H54 (cell line): ENCODE data around the gene FAM217B.

ENCODE experiments used
- DNase-seq: peaks from one replicate; pipeline ENCODE4 v3.0.0; 2011; ENCODE audit warnings: low spot score, mixed read lengths; ENCODE audit not compliant: insufficient read length
- FAIRE-seq: peaks from 3 replicates; lab custom pipeline; 2011; peaks lifted over from hg19 to GRCh38; lab: Jason Lieb, UNC
- POLR2A ChIP-seq: IDR thresholded peaks from 2 replicates; pipeline ENCODE4 v1.6.1; 2011; ENCODE audit warnings: low read depth, mild to moderate bottlenecking, low read length

The FAM217B gene

DNA sequence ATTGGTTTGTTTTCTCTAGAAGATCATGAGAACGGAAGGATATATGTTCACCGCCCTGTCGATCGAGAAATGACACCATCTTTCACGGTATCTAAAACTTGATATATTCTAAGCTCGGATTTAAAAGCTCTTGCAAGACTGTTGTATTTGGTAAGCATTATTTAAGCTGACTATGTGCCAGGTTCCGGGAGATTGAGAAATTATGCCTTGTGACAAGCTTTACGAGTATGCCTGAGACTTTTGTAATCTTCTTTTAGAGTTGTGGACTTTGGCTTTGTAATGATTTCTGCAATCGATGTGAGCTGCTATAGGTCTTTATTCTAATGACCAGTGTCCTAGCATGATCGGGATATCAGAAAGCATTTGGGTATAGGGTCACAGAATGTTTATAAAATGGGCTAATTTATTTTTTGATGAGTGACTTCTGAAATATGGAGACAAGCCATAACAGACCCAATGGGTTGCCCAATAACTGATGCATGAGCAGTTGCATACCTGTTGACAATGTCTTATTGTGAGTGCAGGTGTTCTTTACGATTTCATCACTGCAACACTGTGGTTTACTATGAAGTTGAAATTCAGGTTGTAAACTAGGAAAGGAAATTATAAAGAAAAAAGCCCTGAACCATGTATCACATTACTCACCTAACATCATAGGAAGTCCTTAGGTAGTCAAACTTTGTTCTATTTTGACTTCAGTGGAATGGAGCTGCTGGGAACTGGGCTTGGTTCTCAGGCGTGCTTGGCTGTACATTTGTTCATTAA, 32.0 kb downstream of the FAM217B start:
- no peak for DNase-seq
- FAIRE-seq, result no peak
- no peak for TF ChIP-seq POLR2A

DNA sequence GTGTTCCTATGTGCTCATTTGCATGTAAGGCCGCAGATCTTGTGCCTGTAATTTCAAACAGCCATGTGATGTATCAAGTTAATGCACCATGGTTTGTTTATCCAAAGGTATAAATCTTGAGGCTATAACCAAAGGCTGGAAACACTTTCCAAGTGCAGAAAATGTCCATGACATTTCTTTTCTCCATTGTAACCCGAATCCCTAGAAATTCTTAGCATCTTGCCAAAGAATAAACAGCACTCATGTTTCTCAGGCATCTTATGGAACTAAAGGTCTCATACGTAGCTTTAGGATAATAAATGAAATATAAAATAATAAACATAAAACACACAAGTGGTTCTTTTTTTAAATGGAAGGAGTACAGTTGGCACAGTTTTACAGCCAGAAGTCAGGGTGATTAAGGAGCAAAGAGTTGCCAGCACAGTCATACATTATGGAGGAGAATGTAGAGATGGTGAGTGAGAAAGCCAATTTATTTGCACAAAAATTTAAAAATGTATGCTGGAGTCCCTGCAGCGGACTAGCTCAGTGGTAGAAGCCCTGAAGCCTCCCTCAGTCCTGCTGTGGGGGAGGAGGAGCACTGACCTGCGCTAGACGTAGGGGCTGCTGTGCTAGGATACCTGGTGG, 36.1 kb downstream of the FAM217B start:
- no peak for TF ChIP-seq POLR2A
- no peak for DNase-seq
- no peak for FAIRE-seq

DNA sequence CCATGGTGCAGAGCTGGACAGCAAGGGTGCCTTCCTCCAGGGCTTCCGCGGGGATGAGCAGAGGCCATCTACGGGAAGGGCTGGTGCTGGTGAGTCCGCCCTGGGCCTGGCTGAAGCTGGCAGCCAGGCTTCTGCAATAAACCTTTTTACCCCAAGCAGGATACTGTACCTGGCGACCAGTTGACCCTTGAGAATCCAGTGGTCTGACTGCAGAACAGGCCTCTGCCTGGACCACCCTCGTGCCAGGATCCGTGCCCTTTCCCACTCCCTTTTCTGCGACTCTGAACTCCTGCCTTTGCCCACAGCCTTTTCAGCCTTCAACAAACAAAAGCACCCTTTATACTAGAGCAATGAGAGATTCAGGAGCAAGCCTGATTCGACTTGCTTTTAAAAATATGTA, 36.9 kb downstream of the FAM217B start:
- FAIRE-seq (no peak), DNase-seq (no peak)
- TF ChIP-seq POLR2A, result no peak

DNA sequence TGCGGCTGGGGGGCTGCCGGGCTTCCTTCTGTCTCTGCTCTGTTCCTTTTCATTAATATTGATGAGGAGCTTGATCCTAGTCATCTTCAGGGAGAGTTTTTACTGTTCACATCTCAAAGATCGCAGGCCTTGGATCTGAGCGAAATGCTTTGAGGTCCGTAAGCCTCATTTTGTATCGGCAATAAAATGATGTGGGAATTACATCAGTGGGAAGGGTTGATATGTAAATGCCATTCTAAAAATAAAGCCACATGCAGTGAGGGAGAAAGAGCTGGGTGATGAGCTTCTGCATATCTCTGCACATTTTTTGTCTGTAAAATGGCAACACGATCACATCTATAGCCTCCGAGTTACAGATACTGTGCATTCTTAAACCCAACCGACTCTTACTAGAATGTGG, 42.9 kb downstream of the FAM217B start:
- no peak for FAIRE-seq
- TF ChIP-seq POLR2A, result no peak
- DNase-seq, result no peak

DNA sequence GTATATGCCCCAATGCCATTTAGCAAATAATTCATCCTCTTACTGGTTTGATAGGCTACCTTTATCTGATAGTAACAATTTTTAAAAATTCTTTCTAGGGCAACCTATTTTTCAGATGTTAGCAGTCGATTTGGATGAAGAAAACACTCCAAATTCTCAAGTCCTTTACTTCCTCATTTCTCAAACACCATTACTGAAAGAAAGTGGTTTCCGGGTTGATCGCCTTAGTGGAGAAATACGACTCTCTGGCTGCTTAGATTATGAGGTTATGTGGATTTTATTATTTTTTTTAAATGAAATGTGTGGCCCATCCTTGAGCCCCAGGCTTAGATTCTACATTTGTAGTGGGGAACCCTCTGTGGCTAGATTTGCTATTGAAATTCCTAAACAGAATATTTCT, 44.4 kb downstream of the FAM217B start:
- DNase-seq, result no peak
- no peak for TF ChIP-seq POLR2A
- FAIRE-seq, result no peak

DNA sequence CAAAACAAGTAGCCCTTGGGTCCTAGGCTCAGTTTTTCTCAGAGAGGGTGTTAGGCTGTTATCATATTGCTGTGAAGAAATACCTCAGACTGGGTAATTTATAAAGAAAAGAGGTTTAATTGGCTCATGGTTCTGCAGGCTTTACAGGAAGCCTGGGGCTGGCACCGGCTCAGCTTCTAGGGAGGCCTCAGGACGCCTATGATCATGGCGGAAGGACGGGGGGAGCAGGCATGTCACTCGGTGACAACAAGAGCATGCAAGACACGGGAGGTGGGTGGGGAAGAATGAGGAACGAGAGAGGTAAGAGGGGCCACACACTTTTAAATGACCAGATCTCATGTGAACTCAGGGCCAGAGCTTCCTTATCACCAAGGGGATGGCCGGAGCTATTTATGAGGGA, 45.0 kb downstream of the FAM217B start:
- DNase-seq (no peak), FAIRE-seq (no peak)
- no peak for TF ChIP-seq POLR2A

DNA sequence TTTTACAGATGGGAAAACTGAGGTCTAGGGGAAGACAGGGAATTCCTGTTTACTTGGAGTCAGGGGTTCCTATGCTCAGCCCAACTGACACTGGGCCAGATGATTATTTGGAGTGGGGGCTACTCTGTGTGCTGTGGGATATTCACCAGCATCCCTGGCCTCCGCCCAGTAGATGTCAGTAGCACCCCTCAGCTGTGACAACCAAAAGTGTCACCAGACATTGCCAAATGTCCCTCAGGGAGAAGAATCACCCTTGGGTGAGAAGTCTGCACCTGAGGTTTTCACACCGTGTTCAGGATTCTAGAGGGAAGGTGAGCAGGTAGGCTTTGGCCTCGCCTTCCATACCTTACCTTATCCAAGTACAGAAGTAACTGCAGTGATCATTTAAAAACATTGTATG, 45.7 kb downstream of the FAM217B start:
- no peak for DNase-seq
- no peak for TF ChIP-seq POLR2A
- no peak for FAIRE-seq

DNA sequence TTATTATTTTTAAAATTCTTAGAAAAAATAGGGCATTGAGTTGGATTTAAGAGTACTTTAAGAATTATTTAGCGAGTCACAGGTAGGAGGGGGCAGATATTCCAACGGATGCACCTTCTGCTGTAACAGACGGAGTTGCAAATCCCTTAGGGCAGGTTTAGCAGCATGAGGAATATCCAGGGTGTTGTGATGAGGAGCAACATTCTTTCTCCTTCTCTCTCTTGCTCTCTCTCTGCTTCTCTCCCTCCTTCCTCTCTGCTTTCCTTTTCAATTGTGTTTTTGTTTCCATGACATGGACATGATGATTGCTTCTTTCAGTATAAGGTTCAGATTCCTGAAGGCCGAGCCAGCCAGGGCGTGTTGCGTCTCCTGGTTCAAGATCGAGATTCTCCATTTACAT, 46.9 kb downstream of the FAM217B start:
- DNase-seq (no peak), FAIRE-seq (no peak)
- no peak for TF ChIP-seq POLR2A

DNA sequence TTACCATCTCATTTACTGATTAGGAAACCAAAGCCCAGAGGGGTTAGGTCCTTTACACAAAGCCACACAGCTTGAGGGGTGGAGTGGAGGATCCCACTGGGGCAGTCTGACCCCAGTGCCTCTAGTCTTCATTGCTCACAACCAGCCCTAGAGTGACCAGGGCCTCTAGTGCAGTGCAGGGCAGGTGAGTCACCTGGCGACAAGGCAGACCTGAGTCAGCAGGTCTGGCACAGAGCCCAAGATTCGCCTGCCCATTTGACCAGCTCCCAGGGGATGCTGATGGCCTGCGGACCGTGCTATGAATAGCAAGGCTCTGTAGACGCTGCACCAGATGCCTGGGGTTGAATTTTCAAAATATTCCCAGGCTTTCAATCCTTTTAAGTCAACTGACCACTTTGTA, 48.0 kb downstream of the FAM217B start:
- peak; percentile 35 for DNase-seq
- TF ChIP-seq POLR2A, result no peak
- no peak for FAIRE-seq

DNA sequence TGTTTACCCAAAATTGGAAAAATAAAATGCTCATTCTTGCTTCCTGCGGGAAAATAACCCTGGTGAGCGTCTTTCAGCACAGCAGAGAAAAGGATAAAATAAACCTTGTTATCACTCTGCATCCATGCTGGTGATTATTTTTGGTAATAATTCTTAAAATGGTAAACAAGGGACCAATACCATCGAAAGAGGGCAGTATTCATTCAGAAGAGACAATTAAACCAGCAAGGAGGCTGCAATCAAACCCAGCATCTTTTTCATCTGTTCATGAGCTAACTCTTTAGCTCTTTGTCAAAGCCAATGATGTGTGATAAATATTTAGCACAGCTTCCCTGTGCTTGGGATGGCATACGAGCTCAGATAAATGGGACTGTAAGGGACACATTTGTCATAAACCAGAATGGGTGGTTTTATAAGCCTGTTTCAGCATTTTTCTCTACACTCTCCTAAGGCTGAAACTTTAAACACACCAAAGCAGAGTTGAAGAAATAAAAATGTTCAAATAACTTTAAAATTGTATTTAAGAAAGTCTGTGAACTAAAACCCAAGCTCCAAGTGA, 52.4 kb downstream of the FAM217B start:
- DNase-seq, result no peak
- no peak for FAIRE-seq
- no peak for TF ChIP-seq POLR2A

DNA sequence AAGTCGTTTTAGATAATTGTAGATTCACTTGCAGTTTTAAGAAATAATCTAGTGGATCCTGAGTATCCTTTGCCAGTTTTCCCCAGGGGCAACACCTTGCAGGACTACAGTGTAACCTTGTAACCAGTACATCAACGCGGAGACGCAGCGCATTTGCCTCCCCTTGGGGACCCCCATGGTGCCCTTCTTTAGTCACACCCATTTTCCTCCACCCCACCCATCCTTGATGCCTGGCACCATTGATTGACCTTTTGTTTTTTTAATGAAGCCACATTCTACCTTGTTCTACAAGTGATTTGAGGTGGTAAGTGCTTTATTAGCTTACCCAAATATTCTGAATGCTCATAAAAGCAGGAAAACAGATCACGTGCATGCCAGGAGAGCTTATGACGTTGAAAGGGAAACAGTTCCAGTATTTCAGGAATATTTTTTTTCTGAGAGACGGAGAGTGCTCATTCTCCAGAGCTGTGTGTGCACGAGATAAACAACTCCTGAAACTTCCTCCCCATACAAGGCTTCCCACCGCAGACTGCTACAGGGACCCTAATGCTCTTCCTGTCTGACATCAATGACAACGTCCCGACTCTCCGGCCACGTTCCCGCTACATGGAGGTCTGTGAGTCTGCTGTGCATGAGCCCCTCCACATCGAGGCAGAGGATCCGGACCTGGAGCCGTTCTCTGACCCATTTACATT, 53.7 kb downstream of the FAM217B start:
- TF ChIP-seq POLR2A, result no peak
- no peak for DNase-seq
- FAIRE-seq, result no peak

DNA sequence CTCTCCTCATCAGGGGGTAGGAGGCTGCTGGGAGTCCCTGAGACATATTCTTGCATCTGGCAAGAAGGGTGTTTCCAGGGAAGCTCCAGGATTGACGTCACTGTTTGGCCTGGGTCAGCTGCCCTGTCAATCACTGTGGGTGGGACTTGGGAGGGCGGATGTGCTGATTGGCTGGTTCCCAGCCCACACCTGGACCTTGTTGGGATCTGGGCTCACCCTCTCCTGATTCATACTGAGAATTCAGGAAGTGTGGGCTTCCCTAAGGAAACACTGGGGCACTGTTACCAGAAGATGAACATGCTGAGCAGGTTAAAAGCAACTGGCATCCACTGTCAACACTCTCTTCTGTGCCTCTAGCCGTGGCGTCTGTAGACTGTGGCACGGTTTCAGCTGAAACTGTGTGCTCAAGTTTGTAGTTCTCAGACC, 54.5 kb downstream of the FAM217B start:
- FAIRE-seq, result no peak
- TF ChIP-seq POLR2A, result no peak

DNA sequence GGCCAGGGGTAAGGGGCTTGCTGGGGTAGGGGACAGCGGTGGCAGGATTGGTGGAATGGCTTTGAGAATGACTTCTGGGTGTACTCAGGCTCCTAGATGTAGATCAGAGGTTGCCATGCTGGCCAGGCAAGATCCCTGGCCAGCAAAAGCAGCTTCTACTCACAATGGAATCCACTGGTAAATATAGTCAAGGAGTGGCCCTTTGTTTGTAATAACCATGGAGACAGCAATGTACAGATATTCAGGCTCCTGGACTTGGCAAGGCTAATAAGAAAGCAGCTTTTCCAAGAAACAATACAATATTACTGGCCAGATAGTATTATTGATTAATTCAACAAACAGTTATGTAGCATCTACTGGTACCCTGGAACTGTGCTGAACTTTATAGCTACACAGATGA, 55.9 kb downstream of the FAM217B start:
- DNase-seq (no peak), FAIRE-seq (no peak)
- no peak for TF ChIP-seq POLR2A

More for the DNA sequence above, 54.5 kb downstream of the FAM217B start:
- DNase-seq, result no peak

DNA sequence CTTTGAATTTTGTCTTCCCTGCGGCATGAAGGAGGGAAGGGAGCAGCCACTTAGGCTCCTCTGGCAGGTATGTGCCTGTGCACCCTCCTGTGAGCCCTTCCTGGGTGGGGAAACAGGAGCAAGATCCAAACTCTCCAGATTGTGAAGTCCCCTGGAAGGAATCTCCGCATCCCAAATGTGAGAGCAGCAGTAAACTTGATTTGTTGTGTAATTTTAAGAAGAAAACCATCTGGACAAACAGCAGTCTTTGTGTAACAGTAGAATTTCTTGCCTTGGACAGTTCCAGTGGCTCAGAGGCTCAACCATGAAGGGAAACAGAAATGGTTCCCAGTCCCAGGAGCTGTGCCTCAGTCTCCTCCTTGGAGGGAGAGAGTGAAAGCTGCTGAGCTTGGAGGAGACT, 57.7 kb downstream of the FAM217B start:
- FAIRE-seq, result no peak

More for the DNA sequence above, 57.7 kb downstream of the FAM217B start:
- no peak for DNase-seq
- no peak for TF ChIP-seq POLR2A
